OCI-LY7 (cell line): ENCODE measurements around the gene POLRMT. TPM values are rescaled to one million over a fixed set of nuclear protein-coding genes. Genes with fewer than 3 reads are reported as not detected.

ENCODE experiments used
- BruUV-seq: library from RNA; stranded (reverse); fragments of 400-500 nt; replicated peaks from 2 replicates; lab custom pipeline; 2021; lab: Mats Ljungman, UMichigan
- CTCF ChIA-PET: fragments of 300-600 bp; sonication (Branson Sonifier 250); formaldehyde crosslinking; loops from one replicate; lab custom pipeline; 2022; ENCODE audit warnings: antibody characterized with exemption; ENCODE audit not compliant: unreplicated experiment; lab: Charles Lee
- POLR2A ChIA-PET: fragments of 300-600 bp; sonication (Branson Sonifier 250); formaldehyde crosslinking; loops from one replicate; lab custom pipeline; 2022; ENCODE audit warnings: antibody characterized with exemption; lab: Charles Lee
- DNase-seq: peaks from one replicate; pipeline ENCODE4 v3.0.0-alpha.2; 2015; ENCODE audit warnings: low spot score
- H2AFZ ChIP-seq: fragments of 200-600 bp; sonication (generic), shearing (Covaris generic); 2 replicates; pipeline ENCODE4 v1.6.1; 2014; ENCODE audit warnings: mild to moderate bottlenecking, antibody characterized with exemption, low read length, moderate library complexity
- H3K27ac ChIP-seq: fragments of 200-600 bp; sonication (generic); 2 replicates; pipeline ENCODE4 v1.5.1; 2014; ENCODE audit warnings: mixed run types, low read depth, mild to moderate bottlenecking, moderate library complexity, low read length, inconsistent platforms; ENCODE audit not compliant: poor library complexity, severe bottlenecking
- H3K36me3 ChIP-seq: fragments of 200-600 bp; sonication (generic); 2 replicates; pipeline ENCODE4 v1.6.1; 2014; ENCODE audit warnings: mild to moderate bottlenecking, antibody characterized with exemption, low read length, moderate library complexity, mixed read lengths; ENCODE audit not compliant: insufficient read depth
- H3K4me1 ChIP-seq: fragments of 200-600 bp; sonication (generic); 2 replicates; pipeline ENCODE4 v1.5.1; 2014; ENCODE audit warnings: mild to moderate bottlenecking, low read length; ENCODE audit not compliant: insufficient read depth, poor library complexity, severe bottlenecking
- H3K4me2 ChIP-seq: fragments of 200-600 bp; sonication (generic); 2 replicates; pipeline ENCODE4 v1.6.1; 2014; ENCODE audit warnings: mild to moderate bottlenecking, low read length
- H3K4me3 ChIP-seq: fragments of 200-600 bp; sonication (generic); 2 replicates; pipeline ENCODE4 v1.5.1; 2014; ENCODE audit warnings: mild to moderate bottlenecking, low read depth, low read length; ENCODE audit not compliant: poor library complexity, severe bottlenecking
- H3K79me2 ChIP-seq: fragments of 200-600 bp; sonication (generic); 2 replicates; pipeline ENCODE4 v1.6.1; 2016; ENCODE audit warnings: low read depth, mild to moderate bottlenecking, low read length, moderate library complexity, mixed read lengths; ENCODE audit not compliant: insufficient read depth
- H3K9me2 ChIP-seq: fragments of 200-600 bp; sonication (generic); 2 replicates; pipeline ENCODE4 v1.6.1; 2016; ENCODE audit warnings: mild to moderate bottlenecking, low read length, mixed read lengths; ENCODE audit not compliant: insufficient read depth
- H3K9me3 ChIP-seq: fragments of 200-600 bp; sonication (generic); 2 replicates; pipeline ENCODE4 v1.6.1; 2014; ENCODE audit warnings: mild to moderate bottlenecking, mixed run types, low read length, mixed read lengths
- H4K20me1 ChIP-seq: fragments of 200-600 bp; sonication (generic); 2 replicates; pipeline ENCODE4 v1.6.1; 2014; ENCODE audit warnings: mild to moderate bottlenecking, antibody characterized with exemption, low read length, moderate library complexity, mixed read lengths; ENCODE audit not compliant: insufficient read depth
- EZH2phosphoT487 ChIP-seq: fragments of 200-600 bp; sonication (generic); IDR thresholded peaks from 2 replicates; pipeline ENCODE4 v1.6.1; 2018; ENCODE audit warnings: low read depth, borderline replicate concordance, mild to moderate bottlenecking, mixed run types, antibody characterized with exemption, low read length, moderate library complexity, mixed read lengths
- intact Hi-C: fragments of 100-400 bp; cut with micrococcal nuclease; formaldehyde crosslinking; loops from one replicate; pipeline ENCODE4 v1.10.0; 2022; ENCODE audit not compliant: unreplicated experiment
- total RNA-seq, 2 experiments: library from RNA; depleted of rRNA in 1 of 2; stranded (reverse); fragments of >200 nt in 1 of 2; shearing (Covaris generic) in 1 of 2; gene quantifications; 2 replicates each; pipeline ENCODE4 v1.2.3, GENCODE V29; 2014 to 2022
- TF ChIP-seq, protein P1 (sequence below): fragments of 200-600 bp; sonication (generic); conservative IDR thresholded peaks from 2 replicates; pipeline ENCODE4 v1.5.1; 2014; ENCODE audit warnings: mild to moderate bottlenecking, antibody characterized with exemption, low read length, moderate library complexity, mixed read lengths

Gene POLRMT
- total RNA-seq, 2 experiments from 2014 or later: 65.5 to 74.6 TPM

GRCh38 chr19:595326-596262 lies 37.7 kb downstream of the POLRMT start:
- Histone ChIP-seq H3K9me2 (no peaks in the 10 kb centered on the region), H3K4me1 (no peaks in the 10 kb centered on the region), H3K27ac (no peak overlapping the region), H4K20me1 (no peaks in the 10 kb centered on the region), H3K79me2 (no peaks in the 10 kb centered on the region), H3K4me3 (no peak overlapping the region), H3K9me3 (no peaks in the 10 kb centered on the region), H2AFZ (no peak overlapping the region), H3K36me3 (no peaks in the 10 kb centered on the region), H3K4me2 (no peak overlapping the region)
- DNase-seq: no peak
- BruUV-seq: no TSS peak
- ChIA-PET POLR2A (no interaction called here), CTCF (no interaction called here)
- no peak for TF ChIP-seq EZH2phosphoT487
- TF ChIP-seq, protein P1, sequence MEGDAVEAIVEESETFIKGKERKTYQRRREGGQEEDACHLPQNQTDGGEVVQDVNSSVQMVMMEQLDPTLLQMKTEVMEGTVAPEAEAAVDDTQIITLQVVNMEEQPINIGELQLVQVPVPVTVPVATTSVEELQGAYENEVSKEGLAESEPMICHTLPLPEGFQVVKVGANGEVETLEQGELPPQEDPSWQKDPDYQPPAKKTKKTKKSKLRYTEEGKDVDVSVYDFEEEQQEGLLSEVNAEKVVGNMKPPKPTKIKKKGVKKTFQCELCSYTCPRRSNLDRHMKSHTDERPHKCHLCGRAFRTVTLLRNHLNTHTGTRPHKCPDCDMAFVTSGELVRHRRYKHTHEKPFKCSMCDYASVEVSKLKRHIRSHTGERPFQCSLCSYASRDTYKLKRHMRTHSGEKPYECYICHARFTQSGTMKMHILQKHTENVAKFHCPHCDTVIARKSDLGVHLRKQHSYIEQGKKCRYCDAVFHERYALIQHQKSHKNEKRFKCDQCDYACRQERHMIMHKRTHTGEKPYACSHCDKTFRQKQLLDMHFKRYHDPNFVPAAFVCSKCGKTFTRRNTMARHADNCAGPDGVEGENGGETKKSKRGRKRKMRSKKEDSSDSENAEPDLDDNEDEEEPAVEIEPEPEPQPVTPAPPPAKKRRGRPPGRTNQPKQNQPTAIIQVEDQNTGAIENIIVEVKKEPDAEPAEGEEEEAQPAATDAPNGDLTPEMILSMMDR: no peak
- intact Hi-C loops: no loop called here

GRCh38 chr19:594265-594870 lies 39.0 kb downstream of the POLRMT start:
- no TSS peak for BruUV-seq
- Histone ChIP-seq H3K4me1 (no peaks in the 10 kb centered on the region), H3K9me3 (no peaks in the 10 kb centered on the region), H3K27ac (no peak overlapping the region), H3K36me3 (no peaks in the 10 kb centered on the region), H2AFZ (no peak overlapping the region), H3K79me2 (no peaks in the 10 kb centered on the region), H3K4me2 (no peak overlapping the region), H4K20me1 (no peaks in the 10 kb centered on the region), H3K4me3 (no peak overlapping the region), H3K9me2 (no peaks in the 10 kb centered on the region)
- TF ChIP-seq EZH2phosphoT487: no peak
- TF ChIP-seq, protein P1: no peak
- CTCF ChIA-PET: no interaction called here
- intact Hi-C loops: no loop called here
- POLR2A ChIA-PET: no interaction called here
- no peak for DNase-seq
